ENCODE results near the gene BTG1. TPM values are rescaled to one million over a fixed set of nuclear protein-coding genes. Genes with fewer than 3 reads are reported as not detected.

Gene BTG1
- total RNA-seq = 15.8 and 18.2 TPM in 2 replicates

GRCh38 chr12:92145731-92146496 lies at the start of gene BTG1:
Gene BTG1 (minus strand): TSS chr12:92145846. CDS start chr12:92145535, 311 bp downstream.

Small RNAs within 50 kb of the gene (small RNA-seq; reads per million reads assigned to genes)
- not detected for gene RF00019 (ENCODE audit: low replicate concordance)

All from placental pericyte (primary cell).